Hepatic stellate cell (primary cell): ENCODE results near the gene ABLIM2.

Source experiments
- DNase-seq: peaks from one replicate; pipeline ENCODE4 v3.0.0; 2011; ENCODE audit warnings: low spot score

ABLIM2 gene

GRCh38 chr4:7978489-7978888 is 180.1 kb downstream of the ABLIM2 start:
- no peak for DNase-seq

GRCh38 chr4:7976634-7977033 is 182.0 kb downstream of the ABLIM2 start:
- no peak for DNase-seq

GRCh38 chr4:7976025-7976424 is 182.6 kb downstream of the ABLIM2 start:
- no peak for DNase-seq

GRCh38 chr4:7974425-7974824 is 184.2 kb downstream of the ABLIM2 start:
- no peak for DNase-seq

GRCh38 chr4:7973545-7973981 is 185.1 kb downstream of the ABLIM2 start:
- peak; percentile 53 for DNase-seq

GRCh38 chr4:7971881-7972500 is 186.6 kb downstream of the ABLIM2 start:
- no peak for DNase-seq

GRCh38 chr4:7971159-7971631 is 187.4 kb downstream of the ABLIM2 start:
- no peak for DNase-seq

- no peak for DNase-seq
Observed at GRCh38 chr4:7970361-7970946, 188.2 kb downstream of the ABLIM2 start.

GRCh38 chr4:7968262-7968896 is 190.2 kb downstream of the ABLIM2 start:
- DNase-seq, result no peak

GRCh38 chr4:7967501-7968261 is 190.9 kb downstream of the ABLIM2 start:
- DNase-seq, result no peak

- DNase-seq, result no peak
Observed at GRCh38 chr4:7967063-7967440, 191.6 kb downstream of the ABLIM2 start.

- DNase-seq, result no peak
Observed at GRCh38 chr4:7966281-7967062, 192.1 kb downstream of the ABLIM2 start.

GRCh38 chr4:7964890-7965662 is 193.5 kb downstream of the ABLIM2 start:
- DNase-seq, result no peak

- no peak for DNase-seq
Observed at GRCh38 chr4:7964459-7964858, 194.2 kb downstream of the ABLIM2 start.

- DNase-seq, result no peak
Observed at GRCh38 chr4:7963691-7964090, 194.9 kb downstream of the ABLIM2 start.

GRCh38 chr4:7962609-7963508 is 195.8 kb downstream of the ABLIM2 start:
- DNase-seq, result no peak

GRCh38 chr4:7960790-7961655 is 197.6 kb downstream of the ABLIM2 start:
- peak; percentile 89 for DNase-seq

GRCh38 chr4:7960017-7960789 is 198.4 kb downstream of the ABLIM2 start:
- DNase-seq, result peak; percentile 77
